B cell (primary cell): Measurements from ENCODE around the gene TOX2. TPM values are rescaled to one million over a fixed set of nuclear protein-coding genes. Genes with fewer than 3 reads are reported as not detected.

Experiments used
- ATAC-seq: fragments of 200-7000 bp; cut with Tn5 transposase; one replicate; pipeline ENCODE4 v1.10.0; 2021; ENCODE audit warnings: low read depth, mild to moderate bottlenecking, moderate number of reproducible peaks, moderate library complexity
- CTCF ChIA-PET: fragments of 350-600 bp; sonication (Branson Sonifier 250); formaldehyde crosslinking; loops from one replicate; lab custom pipeline; 2021; ENCODE audit warnings: antibody characterized with exemption, inconsistent platforms; lab: Charles Lee
- POLR2A ChIA-PET: fragments of 350-600 bp; sonication (Branson Sonifier 250); formaldehyde crosslinking; loops from one replicate; lab custom pipeline; 2021; ENCODE audit warnings: antibody characterized with exemption; lab: Charles Lee
- DNase-seq: peaks from one replicate; pipeline ENCODE4 v3.0.0; 2013
- H2AFZ ChIP-seq: 2 replicates; pipeline ENCODE4 v1.6.1; 2012; ENCODE audit warnings: mild to moderate bottlenecking, low read depth, low read length; ENCODE audit not compliant: insufficient read depth, poor library complexity, severe bottlenecking
- H3K27ac ChIP-seq, 2 donors: 1 replicate in 1 of 2; 2 replicates in 1 of 2; pipeline ENCODE4 v1.5.1; 2012 to 2013; ENCODE audit warnings: low read length in 2 of 2, mild to moderate bottlenecking in 2 of 2, moderate library complexity in 1 of 2
- H3K27me3 ChIP-seq, 4 experiments: fragments of 200-600 bp in 1 of 4; sonication (generic) in 1 of 4; replicated peaks in 1 of 4; 1 replicate in 2 of 4; 2 replicates in 2 of 4; pipeline versions ENCODE4 v1.6.1 to v1.7.0; 2013 to 2016; ENCODE audit warnings: low read length in 3 of 4, mild to moderate bottlenecking in 2 of 4, mixed read lengths in 1 of 4, moderate library complexity in 1 of 4; ENCODE audit not compliant: insufficient read depth in 4 of 4, control insufficient read depth in 3 of 4; ENCODE audit errors: control extremely low read depth in 1 of 4
- H3K36me3 ChIP-seq, 2 experiments: replicated peaks in 1 of 2; 1 replicate in 1 of 2; 2 replicates in 1 of 2; pipeline versions ENCODE4 v1.6.1 to v1.7.1; 2013; ENCODE audit warnings: low read length in 1 of 2; ENCODE audit not compliant: insufficient read depth in 2 of 2, control insufficient read depth in 1 of 2; ENCODE audit errors: control extremely low read depth in 1 of 2, extremely low read depth in 1 of 2
- H3K4me1 ChIP-seq, 2 donors: fragments of 200-600 bp in 1 of 2; sonication (generic) in 1 of 2; 1 replicate in 1 of 2; 2 replicates in 1 of 2; pipeline versions ENCODE4 v1.5.1 to v1.6.1; 2013 to 2017; ENCODE audit warnings: low read length in 2 of 2; ENCODE audit not compliant: control insufficient read depth in 2 of 2, insufficient read depth in 2 of 2
- H3K4me2 ChIP-seq: replicated peaks from 2 replicates; pipeline ENCODE3; 2012; ENCODE audit warnings: mild to moderate bottlenecking, low read depth, low read length; ENCODE audit not compliant: poor library complexity, severe bottlenecking
- H3K4me3 ChIP-seq, 5 experiments: fragments of 200-600 bp in 1 of 5; sonication (generic) in 1 of 5; 1 replicate in 3 of 5; 2 replicates in 2 of 5; pipeline versions ENCODE4 v1.5.1 to v1.7.0; 2011 to 2016; ENCODE audit warnings: low read length in 4 of 5, mild to moderate bottlenecking in 4 of 5, low read depth in 2 of 5, control low read depth in 1 of 5, moderate library complexity in 1 of 5; ENCODE audit not compliant: insufficient read depth in 1 of 5; ENCODE audit errors: control extremely low read depth in 1 of 5, extremely low read depth in 1 of 5
- H3K79me2 ChIP-seq: fragments of 200-600 bp; sonication (generic); one replicate; pipeline ENCODE4 v1.6.0; 2016; ENCODE audit warnings: low read length; ENCODE audit not compliant: control insufficient read depth, insufficient read depth
- H3K9ac ChIP-seq: fragments of 200-600 bp; sonication (generic); 2 replicates; pipeline ENCODE4 v1.6.1; 2017; ENCODE audit warnings: mild to moderate bottlenecking, low read length, moderate library complexity
- H3K9me3 ChIP-seq, 3 donors: one replicate each; pipeline versions ENCODE4 v1.6.1 to v1.7.1; 2013; ENCODE audit warnings: low read length in 2 of 3; ENCODE audit not compliant: control insufficient read depth in 2 of 3, insufficient read depth in 1 of 3; ENCODE audit errors: control extremely low read depth in 1 of 3
- H4K20me1 ChIP-seq: 2 replicates; pipeline ENCODE4 v1.6.0; 2012; ENCODE audit warnings: mild to moderate bottlenecking, low read length; ENCODE audit not compliant: insufficient read depth, control insufficient read depth, poor library complexity, severe bottlenecking
- H3K27ac Mint-ChIP-seq: one replicate; pipeline ENCODE4 v1.8.0; 2021; ENCODE audit warnings: mixed read lengths
- H3K27me3 Mint-ChIP-seq: one replicate; pipeline ENCODE4 v1.8.0; 2021; ENCODE audit warnings: mixed read lengths
- H3K4me1 Mint-ChIP-seq: one replicate; pipeline ENCODE4 v1.8.0; 2021; ENCODE audit warnings: mixed read lengths
- H3K4me3 Mint-ChIP-seq: one replicate; pipeline ENCODE4 v1.8.0; 2021; ENCODE audit warnings: mixed read lengths
- H3K9me3 Mint-ChIP-seq: one replicate; pipeline ENCODE4 v1.8.0; 2022; ENCODE audit warnings: mixed read lengths; ENCODE audit not compliant: insufficient read depth
- CTCF ChIP-seq: fragments of 200-600 bp; IDR thresholded peaks from one replicate; pipeline ENCODE4 v1.8.0; 2022; ENCODE audit warnings: antibody characterized with exemption, mild to moderate bottlenecking
- EZH2 ChIP-seq: IDR thresholded peaks from 2 replicates; pipeline ENCODE4 v1.6.1; 2012; ENCODE audit warnings: borderline replicate concordance, low read depth, mild to moderate bottlenecking, moderate library complexity, low read length; ENCODE audit not compliant: insufficient read depth, poor library complexity, severe bottlenecking
- WGBS: methylation state at CpG from one replicate; pipeline ENCODE4 v1.1.5; 2013; ENCODE audit warnings: missing lambda C conversion rate; ENCODE audit not compliant: insufficient coverage; 5-methylcytosine and 5-hydroxymethylcytosine counted together
- intact Hi-C: fragments of 100-400 bp; cut with micrococcal nuclease; formaldehyde crosslinking; loops from one replicate; pipeline ENCODE4 v1.10.0; 2022
- polyA plus RNA-seq: library from polyadenylated mRNA; depleted of rRNA; stranded (reverse); fragments of >200 nt; gene quantifications from 2 replicates; pipeline ENCODE4 v1.2.3, GENCODE V29; 2012
- total RNA-seq, 2 donors: library from RNA; stranded (reverse); fragments of 120-200 nt in 1 of 2; gene quantifications; 1 replicate in 1 of 2; 2 replicates in 1 of 2; pipeline versions ENCODE4 v1.2.3 to v1.2.4, GENCODE V29; 2013 to 2022

TOX2 gene
- total and polyA plus RNA-seq, 2 donors (not counting 1 experiment from before 2014, with no cell fraction given) = 1.2 to 4.1 TPM

GRCh38 chr20:43955062-43955749 is 40.6 kb downstream of the TOX2 start:
- WGBS = 0% methylated on average over 4 of the region's 6 CpGs
- H3K27ac ChIP-seq = no peak overlapping the region

GRCh38 chr20:43955750-43956191 is 41.1 kb downstream of the TOX2 start:
- H3K9me3 ChIP-seq = peaks cover 0 to 8% (median 0%) of the 10 kb centered on the region in 3 donors
- ChIA-PET CTCF (no interaction called here), POLR2A (no interaction called here)
- H3K9ac ChIP-seq = no peak overlapping the region
- Mint-ChIP-seq H3K9me3 (no peaks in the 10 kb centered on the region), H3K27me3 (no peaks in the 10 kb centered on the region), H3K4me3 (no peak overlapping the region), H3K27ac (peak overlapping the region; percentile 23), H3K4me1 (peaks cover 40% of the 10 kb centered on the region)
- 83% methylated on average over 7 of the region's 8 CpGs for WGBS
- ATAC-seq (no peak), DNase-seq (no peak)
- no peak overlapping the region for H2AFZ ChIP-seq
- no peaks in the 10 kb centered on the region for H3K36me3 ChIP-seq
- no peaks in the 10 kb centered on the region for H3K27me3 ChIP-seq
- H3K4me3 ChIP-seq = no peak overlapping the region
- H4K20me1 ChIP-seq = no peaks in the 10 kb centered on the region
- TF ChIP-seq CTCF = no peak
- TF ChIP-seq EZH2 = no peak
- intact Hi-C loops = no loop called here
- H3K27ac ChIP-seq = no peak overlapping the region
- H3K4me1 ChIP-seq = peaks cover 21 to 42% of the 10 kb centered on the region in 2 donors
- no peak overlapping the region for H3K4me2 ChIP-seq
- no peaks in the 10 kb centered on the region for H3K79me2 ChIP-seq

More at GRCh38 chr20:43955062-43955749, 40.6 kb downstream of the TOX2 start:
- Histone ChIP-seq H3K79me2 (no peaks in the 10 kb centered on the region), H3K9ac (no peak overlapping the region), H3K4me1 (peaks cover 26 to 45% of the 10 kb centered on the region in 2 donors), H3K4me3 (no peak overlapping the region), H2AFZ (no peak overlapping the region), H3K36me3 (no peaks in the 10 kb centered on the region), H3K9me3 (peaks cover 0 to 8% (median 0%) of the 10 kb centered on the region in 3 donors), H4K20me1 (no peaks in the 10 kb centered on the region), H3K4me2 (peak overlapping the region; percentile 9), H3K27me3 (no peaks in the 10 kb centered on the region)
- no peak overlapping the region for H3K4me3 Mint-ChIP-seq
- peaks cover 45% of the 10 kb centered on the region for H3K4me1 Mint-ChIP-seq
- H3K27ac Mint-ChIP-seq = peak overlapping the region; percentile 23
- POLR2A ChIA-PET = no interaction called here
- ATAC-seq = peak; percentile 59
- DNase-seq = peak; percentile 20
- H3K27me3 Mint-ChIP-seq = no peaks in the 10 kb centered on the region
- intact Hi-C loops = no loop called here
- H3K9me3 Mint-ChIP-seq = no peaks in the 10 kb centered on the region
- TF ChIP-seq EZH2 = no peak
- CTCF ChIA-PET = interaction anchor here (1.0 kb wide), 1 partner anchor 419 kb away, joined by 4 read pairs; no protein-coding TSS in a partner anchor
